OCI-LY7 (cell line): ENCODE results near the gene RBMX. TPM values are rescaled to one million over a fixed set of nuclear protein-coding genes. Genes with fewer than 3 reads are reported as not detected.

Experiments
- BruUV-seq: library from RNA; stranded (reverse); fragments of 400-500 nt; replicated peaks from 2 replicates; lab custom pipeline; 2021; lab: Mats Ljungman, UMichigan
- CTCF ChIA-PET: fragments of 300-600 bp; sonication (Branson Sonifier 250); formaldehyde crosslinking; loops from one replicate; lab custom pipeline; 2022; ENCODE audit warnings: antibody characterized with exemption; ENCODE audit not compliant: unreplicated experiment; lab: Charles Lee
- POLR2A ChIA-PET: fragments of 300-600 bp; sonication (Branson Sonifier 250); formaldehyde crosslinking; loops from one replicate; lab custom pipeline; 2022; ENCODE audit warnings: antibody characterized with exemption; lab: Charles Lee
- DNase-seq: peaks from one replicate; pipeline ENCODE4 v3.0.0-alpha.2; 2015; ENCODE audit warnings: low spot score
- H2AFZ ChIP-seq: fragments of 200-600 bp; sonication (generic), shearing (Covaris generic); 2 replicates; pipeline ENCODE4 v1.6.1; 2014; ENCODE audit warnings: mild to moderate bottlenecking, antibody characterized with exemption, low read length, moderate library complexity
- H3K27ac ChIP-seq: fragments of 200-600 bp; sonication (generic); 2 replicates; pipeline ENCODE4 v1.5.1; 2014; ENCODE audit warnings: mixed run types, low read depth, mild to moderate bottlenecking, moderate library complexity, low read length, inconsistent platforms; ENCODE audit not compliant: poor library complexity, severe bottlenecking
- H3K36me3 ChIP-seq: fragments of 200-600 bp; sonication (generic); 2 replicates; pipeline ENCODE4 v1.6.1; 2014; ENCODE audit warnings: mild to moderate bottlenecking, antibody characterized with exemption, low read length, moderate library complexity, mixed read lengths; ENCODE audit not compliant: insufficient read depth
- H3K4me1 ChIP-seq: fragments of 200-600 bp; sonication (generic); 2 replicates; pipeline ENCODE4 v1.5.1; 2014; ENCODE audit warnings: mild to moderate bottlenecking, low read length; ENCODE audit not compliant: insufficient read depth, poor library complexity, severe bottlenecking
- H3K4me2 ChIP-seq: fragments of 200-600 bp; sonication (generic); 2 replicates; pipeline ENCODE4 v1.6.1; 2014; ENCODE audit warnings: mild to moderate bottlenecking, low read length
- H3K4me3 ChIP-seq: fragments of 200-600 bp; sonication (generic); 2 replicates; pipeline ENCODE4 v1.5.1; 2014; ENCODE audit warnings: mild to moderate bottlenecking, low read depth, low read length; ENCODE audit not compliant: poor library complexity, severe bottlenecking
- H3K79me2 ChIP-seq: fragments of 200-600 bp; sonication (generic); 2 replicates; pipeline ENCODE4 v1.6.1; 2016; ENCODE audit warnings: low read depth, mild to moderate bottlenecking, low read length, moderate library complexity, mixed read lengths; ENCODE audit not compliant: insufficient read depth
- H3K9me2 ChIP-seq: fragments of 200-600 bp; sonication (generic); 2 replicates; pipeline ENCODE4 v1.6.1; 2016; ENCODE audit warnings: mild to moderate bottlenecking, low read length, mixed read lengths; ENCODE audit not compliant: insufficient read depth
- H3K9me3 ChIP-seq: fragments of 200-600 bp; sonication (generic); 2 replicates; pipeline ENCODE4 v1.6.1; 2014; ENCODE audit warnings: mild to moderate bottlenecking, mixed run types, low read length, mixed read lengths
- H4K20me1 ChIP-seq: fragments of 200-600 bp; sonication (generic); 2 replicates; pipeline ENCODE4 v1.6.1; 2014; ENCODE audit warnings: mild to moderate bottlenecking, antibody characterized with exemption, low read length, moderate library complexity, mixed read lengths; ENCODE audit not compliant: insufficient read depth
- EZH2phosphoT487 ChIP-seq: fragments of 200-600 bp; sonication (generic); IDR thresholded peaks from 2 replicates; pipeline ENCODE4 v1.6.1; 2018; ENCODE audit warnings: low read depth, borderline replicate concordance, mild to moderate bottlenecking, mixed run types, antibody characterized with exemption, low read length, moderate library complexity, mixed read lengths
- intact Hi-C: fragments of 100-400 bp; cut with micrococcal nuclease; formaldehyde crosslinking; loops from one replicate; pipeline ENCODE4 v1.10.0; 2022; ENCODE audit not compliant: unreplicated experiment
- total RNA-seq, 2 experiments: library from RNA; depleted of rRNA in 1 of 2; stranded (reverse); fragments of >200 nt in 1 of 2; shearing (Covaris generic) in 1 of 2; gene quantifications; 2 replicates each; pipeline ENCODE4 v1.2.3, GENCODE V29; 2014 to 2022
- TF ChIP-seq, protein P1 (sequence below): fragments of 200-600 bp; sonication (generic); conservative IDR thresholded peaks from 2 replicates; pipeline ENCODE4 v1.5.1; 2014; ENCODE audit warnings: mild to moderate bottlenecking, antibody characterized with exemption, low read length, moderate library complexity, mixed read lengths

The RBMX gene
- total RNA-seq, 2 experiments from 2014 or later, result 321 to 342 TPM

GRCh38 chrX:136856551-136856950 lies 24.0 kb downstream of the RBMX start:
- H3K79me2 ChIP-seq, result no peaks in the 10 kb centered on the region
- intact Hi-C loops, result no loop called here
- POLR2A ChIA-PET, result no interaction called here
- H3K36me3 ChIP-seq, result no peaks in the 10 kb centered on the region; the same call in 1 of the 2 replicates
- no peak overlapping the region for H2AFZ ChIP-seq
- no peaks in the 10 kb centered on the region for H3K9me3 ChIP-seq
- H3K4me2 ChIP-seq, result no peak overlapping the region
- no peaks in the 10 kb centered on the region for H3K9me2 ChIP-seq
- TF ChIP-seq EZH2phosphoT487, result no peak
- TF ChIP-seq, protein P1, sequence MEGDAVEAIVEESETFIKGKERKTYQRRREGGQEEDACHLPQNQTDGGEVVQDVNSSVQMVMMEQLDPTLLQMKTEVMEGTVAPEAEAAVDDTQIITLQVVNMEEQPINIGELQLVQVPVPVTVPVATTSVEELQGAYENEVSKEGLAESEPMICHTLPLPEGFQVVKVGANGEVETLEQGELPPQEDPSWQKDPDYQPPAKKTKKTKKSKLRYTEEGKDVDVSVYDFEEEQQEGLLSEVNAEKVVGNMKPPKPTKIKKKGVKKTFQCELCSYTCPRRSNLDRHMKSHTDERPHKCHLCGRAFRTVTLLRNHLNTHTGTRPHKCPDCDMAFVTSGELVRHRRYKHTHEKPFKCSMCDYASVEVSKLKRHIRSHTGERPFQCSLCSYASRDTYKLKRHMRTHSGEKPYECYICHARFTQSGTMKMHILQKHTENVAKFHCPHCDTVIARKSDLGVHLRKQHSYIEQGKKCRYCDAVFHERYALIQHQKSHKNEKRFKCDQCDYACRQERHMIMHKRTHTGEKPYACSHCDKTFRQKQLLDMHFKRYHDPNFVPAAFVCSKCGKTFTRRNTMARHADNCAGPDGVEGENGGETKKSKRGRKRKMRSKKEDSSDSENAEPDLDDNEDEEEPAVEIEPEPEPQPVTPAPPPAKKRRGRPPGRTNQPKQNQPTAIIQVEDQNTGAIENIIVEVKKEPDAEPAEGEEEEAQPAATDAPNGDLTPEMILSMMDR, result no peak
- no peak overlapping the region for H3K27ac ChIP-seq
- no TSS peak for BruUV-seq
- CTCF ChIA-PET, result no interaction called here
- no peaks in the 10 kb centered on the region for H3K4me1 ChIP-seq
- no peak overlapping the region for H3K4me3 ChIP-seq
- DNase-seq, result no peak
- H4K20me1 ChIP-seq, result no peaks in the 10 kb centered on the region

DNA sequence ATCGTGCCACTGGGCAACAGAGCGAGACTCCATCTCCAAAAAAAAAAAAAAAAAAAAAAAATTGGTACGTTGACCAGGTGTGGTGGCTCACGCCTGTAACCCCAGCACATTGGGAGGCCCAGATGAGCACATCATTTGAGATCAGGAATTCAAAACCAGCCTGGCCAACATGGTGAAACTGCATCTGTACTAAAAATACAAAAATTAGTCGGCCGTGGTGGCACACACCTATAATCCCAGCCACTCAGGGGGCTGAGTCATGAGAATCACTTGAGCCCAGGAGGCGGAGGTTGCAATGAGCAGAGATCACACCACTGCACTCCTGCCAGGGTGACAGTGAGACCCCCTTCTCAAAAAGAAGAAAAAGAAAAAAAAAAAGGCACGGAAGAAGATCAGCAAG lies 24.5 kb downstream of the RBMX start:
- Histone ChIP-seq H3K4me1 (no peaks in the 10 kb centered on the region), H3K9me3 (no peaks in the 10 kb centered on the region), H3K27ac (no peak overlapping the region), H3K9me2 (no peaks in the 10 kb centered on the region), H2AFZ (no peak overlapping the region), H3K79me2 (no peaks in the 10 kb centered on the region), H3K36me3 (no peaks in the 10 kb centered on the region; the same call in 1 of the 2 replicates), H3K4me2 (no peak overlapping the region), H4K20me1 (no peaks in the 10 kb centered on the region), H3K4me3 (no peak overlapping the region)
- ChIA-PET POLR2A (interaction anchor here (0.6 kb wide), 1 partner anchor 8 kb away, joined by 7 read pairs; no protein-coding TSS in a partner anchor), CTCF (no interaction called here)
- TF ChIP-seq, protein P1, result no peak
- TF ChIP-seq EZH2phosphoT487, result no peak
- BruUV-seq, result no TSS peak
- no peak for DNase-seq
- intact Hi-C loops, result no loop called here

DNA sequence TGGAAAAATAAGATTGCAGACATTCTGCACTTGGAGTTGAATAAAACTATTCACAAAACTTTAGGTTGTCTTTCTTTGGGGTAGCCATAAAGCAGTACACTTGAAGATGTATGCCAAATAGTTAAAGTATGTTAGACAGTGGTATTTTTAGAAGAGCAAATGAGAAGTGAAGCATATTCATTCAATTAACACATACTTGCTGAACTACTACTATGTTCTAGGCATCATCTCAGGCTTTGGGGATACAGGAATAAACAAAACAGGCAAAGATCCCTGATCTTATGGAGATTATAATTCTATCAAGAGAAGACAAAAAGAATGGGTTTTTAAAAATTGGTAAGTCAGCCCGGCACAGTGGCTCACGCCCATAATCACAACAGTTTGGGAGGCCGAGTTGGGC lies 29.0 kb downstream of the RBMX start:
- DNase-seq, result no peak
- no TSS peak for BruUV-seq

More for the DNA sequence above, 29.0 kb downstream of the RBMX start:
- no peaks in the 10 kb centered on the region for H4K20me1 ChIP-seq
- H3K36me3 ChIP-seq, result no peaks in the 10 kb centered on the region
- H3K4me3 ChIP-seq, result no peak overlapping the region
- no peaks in the 10 kb centered on the region for H3K79me2 ChIP-seq
- H3K9me3 ChIP-seq, result no peaks in the 10 kb centered on the region
- ChIA-PET CTCF (no interaction called here), POLR2A (interaction anchor here (0.6 kb wide), 1 partner anchor 80 kb away, joined by 3 read pairs; no protein-coding TSS in a partner anchor)
- intact Hi-C loops, result no loop called here
- H3K9me2 ChIP-seq, result no peaks in the 10 kb centered on the region
- no peak overlapping the region for H3K27ac ChIP-seq
- H2AFZ ChIP-seq, result no peak overlapping the region
- TF ChIP-seq, protein P1, result no peak
- no peak for TF ChIP-seq EZH2phosphoT487
- no peak overlapping the region for H3K4me2 ChIP-seq
- H3K4me1 ChIP-seq, result no peaks in the 10 kb centered on the region
